ENCODE measurements around the gene TMEM178A.

Gene TMEM178A

DNA sequence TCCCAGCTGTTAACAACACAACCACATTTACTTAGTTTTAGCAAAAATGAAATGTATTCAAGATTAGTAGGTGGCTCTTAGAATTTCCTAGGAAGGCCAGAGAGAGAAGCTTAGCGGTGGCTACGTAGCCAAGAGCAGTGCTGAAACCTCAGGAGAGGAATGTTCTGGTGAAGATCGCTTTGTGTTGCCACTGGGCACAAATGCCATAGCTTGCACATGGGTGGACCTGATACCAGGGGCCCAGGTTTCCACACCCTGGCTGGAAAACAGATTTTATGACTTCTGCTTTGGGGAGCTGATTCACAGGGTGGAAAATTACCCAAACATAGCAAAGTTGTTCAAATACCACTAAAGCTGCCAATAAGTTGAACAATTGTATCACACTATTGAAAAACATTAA lies 69.9 kb downstream of the TMEM178A start:
- no peak for TF ChIP-seq EZH2phosphoT487 (IDR thresholded peaks at IDR 0.05; ENCODE audit: low read length)
- TF ChIP-seq, protein P1, sequence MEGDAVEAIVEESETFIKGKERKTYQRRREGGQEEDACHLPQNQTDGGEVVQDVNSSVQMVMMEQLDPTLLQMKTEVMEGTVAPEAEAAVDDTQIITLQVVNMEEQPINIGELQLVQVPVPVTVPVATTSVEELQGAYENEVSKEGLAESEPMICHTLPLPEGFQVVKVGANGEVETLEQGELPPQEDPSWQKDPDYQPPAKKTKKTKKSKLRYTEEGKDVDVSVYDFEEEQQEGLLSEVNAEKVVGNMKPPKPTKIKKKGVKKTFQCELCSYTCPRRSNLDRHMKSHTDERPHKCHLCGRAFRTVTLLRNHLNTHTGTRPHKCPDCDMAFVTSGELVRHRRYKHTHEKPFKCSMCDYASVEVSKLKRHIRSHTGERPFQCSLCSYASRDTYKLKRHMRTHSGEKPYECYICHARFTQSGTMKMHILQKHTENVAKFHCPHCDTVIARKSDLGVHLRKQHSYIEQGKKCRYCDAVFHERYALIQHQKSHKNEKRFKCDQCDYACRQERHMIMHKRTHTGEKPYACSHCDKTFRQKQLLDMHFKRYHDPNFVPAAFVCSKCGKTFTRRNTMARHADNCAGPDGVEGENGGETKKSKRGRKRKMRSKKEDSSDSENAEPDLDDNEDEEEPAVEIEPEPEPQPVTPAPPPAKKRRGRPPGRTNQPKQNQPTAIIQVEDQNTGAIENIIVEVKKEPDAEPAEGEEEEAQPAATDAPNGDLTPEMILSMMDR (IDR thresholded peaks at IDR 0.05; ENCODE audit: low read length), result no peak
- TF ChIP-seq EZH2 (optimal IDR thresholded peaks at IDR 0.05; ENCODE audit: low read depth, low read length), result no peak
- H3K36me3 ChIP-seq (replicated peaks; ENCODE audit: insufficient read depth, low read length), result no peaks in the 10 kb centered on the region
- no peaks in the 10 kb centered on the region for H4K20me1 ChIP-seq (ENCODE audit: insufficient read depth, low read length)
- H3K27me3 ChIP-seq (replicated peaks; ENCODE audit: insufficient read depth, low read length), result no peaks in the 10 kb centered on the region
- no peaks in the 10 kb centered on the region for H3K9me2 ChIP-seq (replicated peaks; ENCODE audit: insufficient read depth, low read length)
- no peaks in the 10 kb centered on the region for H3F3A ChIP-seq (ENCODE audit: insufficient read depth, low read length)
- no peak overlapping the region for H3K4me2 ChIP-seq (ENCODE audit: low read depth, low read length)
- H3K4me1 ChIP-seq (ENCODE audit: low read length), result no peaks in the 10 kb centered on the region
- H3K27ac ChIP-seq (ENCODE audit: low read length), result no peak overlapping the region
- H3K9me3 ChIP-seq (replicated peaks; ENCODE audit: insufficient read depth, low read length), result no peaks in the 10 kb centered on the region
- H3K4me3 ChIP-seq (ENCODE audit: low read length), result no peak overlapping the region
- no peak overlapping the region for H3K9ac ChIP-seq (ENCODE audit: low read length)
- DNase-seq, result no peak
- no peaks in the 10 kb centered on the region for H3K79me2 ChIP-seq (ENCODE audit: low read length)
- H2AFZ ChIP-seq (ENCODE audit: low read length), result no peak overlapping the region

DNA sequence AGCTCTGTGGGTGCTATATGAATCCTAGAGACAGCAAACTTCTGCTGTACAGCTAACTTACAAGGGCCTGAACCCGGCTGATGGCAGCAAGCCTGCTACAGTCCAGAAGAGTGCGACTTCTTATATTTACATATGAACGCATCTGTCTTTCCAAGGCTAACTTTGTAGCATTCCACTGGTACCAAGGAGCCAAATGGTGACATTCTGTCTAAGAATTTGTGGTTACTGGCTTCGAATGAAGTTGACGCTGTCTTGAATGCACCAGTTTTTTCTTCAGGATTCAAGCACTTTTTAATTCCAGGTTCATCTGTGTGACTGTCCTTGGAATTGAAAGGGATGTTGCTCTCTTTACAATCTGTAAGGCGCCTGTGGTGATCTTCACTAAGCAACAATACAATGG lies 70.9 kb downstream of the TMEM178A start:
- H3K9me2 ChIP-seq (replicated peaks; ENCODE audit: insufficient read depth, low read length), result no peaks in the 10 kb centered on the region
- TF ChIP-seq, protein P1 (IDR thresholded peaks at IDR 0.05; ENCODE audit: low read length), result no peak
- no peak for TF ChIP-seq EZH2phosphoT487 (IDR thresholded peaks at IDR 0.05; ENCODE audit: low read length)
- no peak for TF ChIP-seq EZH2 (optimal IDR thresholded peaks at IDR 0.05; ENCODE audit: low read depth, low read length)
- H3K9ac ChIP-seq (ENCODE audit: low read length), result no peak overlapping the region
- H3K27ac ChIP-seq (ENCODE audit: low read length), result no peak overlapping the region
- no peak for DNase-seq
- H3K4me2 ChIP-seq (ENCODE audit: low read depth, low read length), result no peak overlapping the region
- H3K36me3 ChIP-seq (replicated peaks; ENCODE audit: insufficient read depth, low read length), result no peaks in the 10 kb centered on the region
- H3K9me3 ChIP-seq (replicated peaks; ENCODE audit: insufficient read depth, low read length), result no peaks in the 10 kb centered on the region
- no peak overlapping the region for H3K4me3 ChIP-seq (ENCODE audit: low read length)
- H4K20me1 ChIP-seq (ENCODE audit: insufficient read depth, low read length), result no peaks in the 10 kb centered on the region
- no peaks in the 10 kb centered on the region for H3K4me1 ChIP-seq (ENCODE audit: low read length)
- H2AFZ ChIP-seq (ENCODE audit: low read length), result no peak overlapping the region
- no peaks in the 10 kb centered on the region for H3K27me3 ChIP-seq (replicated peaks; ENCODE audit: insufficient read depth, low read length)
- H3K79me2 ChIP-seq (ENCODE audit: low read length), result no peaks in the 10 kb centered on the region
- H3F3A ChIP-seq (ENCODE audit: insufficient read depth, low read length), result no peaks in the 10 kb centered on the region

DNA sequence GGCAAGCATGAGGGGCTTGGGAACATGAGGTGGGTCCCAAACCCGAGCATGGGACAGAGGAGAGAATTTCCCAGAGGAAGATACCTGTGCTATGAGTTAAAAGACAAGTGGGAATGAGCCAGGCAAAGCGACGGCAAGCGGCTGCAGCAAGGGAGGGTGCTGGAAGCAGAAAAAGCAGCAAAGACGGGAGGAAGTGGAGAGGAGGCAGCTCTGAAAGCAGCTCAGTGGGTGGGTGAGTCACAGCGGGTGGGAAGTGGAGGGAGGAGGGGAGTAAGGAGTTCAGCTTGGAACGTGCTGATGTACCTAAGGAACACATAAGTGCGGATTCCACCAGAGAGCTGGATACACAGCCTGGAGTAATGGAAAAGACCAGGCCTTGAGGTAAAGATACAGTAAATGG lies 71.9 kb downstream of the TMEM178A start:
- H2AFZ ChIP-seq (ENCODE audit: low read length), result no peak overlapping the region
- no peaks in the 10 kb centered on the region for H3K4me1 ChIP-seq (ENCODE audit: low read length)
- no peaks in the 10 kb centered on the region for H3K9me3 ChIP-seq (replicated peaks; ENCODE audit: insufficient read depth, low read length)
- no peak overlapping the region for H3K4me3 ChIP-seq (ENCODE audit: low read length)
- no peaks in the 10 kb centered on the region for H3F3A ChIP-seq (ENCODE audit: insufficient read depth, low read length)
- H4K20me1 ChIP-seq (ENCODE audit: insufficient read depth, low read length), result no peaks in the 10 kb centered on the region
- H3K27me3 ChIP-seq (replicated peaks; ENCODE audit: insufficient read depth, low read length), result no peaks in the 10 kb centered on the region
- DNase-seq, result no peak
- no peaks in the 10 kb centered on the region for H3K36me3 ChIP-seq (replicated peaks; ENCODE audit: insufficient read depth, low read length)
- no peaks in the 10 kb centered on the region for H3K9me2 ChIP-seq (replicated peaks; ENCODE audit: insufficient read depth, low read length)
- no peak overlapping the region for H3K4me2 ChIP-seq (ENCODE audit: low read depth, low read length)
- no peak overlapping the region for H3K9ac ChIP-seq (ENCODE audit: low read length)
- no peaks in the 10 kb centered on the region for H3K79me2 ChIP-seq (ENCODE audit: low read length)
- TF ChIP-seq EZH2phosphoT487 (IDR thresholded peaks at IDR 0.05; ENCODE audit: low read length), result no peak
- TF ChIP-seq, protein P1 (IDR thresholded peaks at IDR 0.05; ENCODE audit: low read length), result no peak
- TF ChIP-seq EZH2 (optimal IDR thresholded peaks at IDR 0.05; ENCODE audit: low read depth, low read length), result no peak
- no peak overlapping the region for H3K27ac ChIP-seq (ENCODE audit: low read length)
